NCI-H2171 treated with DMSO at 0.1 percent for 48 hours (cell line): ENCODE data around the gene TMEM161B.
"Not testable (repeated sequence)": the region's sequence is repeated elsewhere in the genome, so short reads cannot be mapped to it uniquely, and the experiment has no call there.

Source experiments
- DNase-seq: peaks from one replicate; lab custom pipeline; 2025; lab: John Stamatoyannopoulos, UW

The TMEM161B gene

GRCh38 chr5:88268385-88269184 is at the start of gene TMEM161B:
Gene TMEM161B (minus strand): TSS chr5:88268845. CDS start chr5:88268723, 122 bp downstream.
- DNase-seq, result peak; percentile 93

- no peak for DNase-seq
These were observed 35.7 kb upstream of the TMEM161B start for GRCh38 chr5:88304356-88304755.

- DNase-seq, result no peak
These were observed 29.8 kb upstream of the TMEM161B start for GRCh38 chr5:88298425-88298824.

GRCh38 chr5:88290801-88291200 is 22.2 kb upstream of the TMEM161B start:
- DNase-seq, result no peak

GRCh38 chr5:88288528-88289197 is 20.0 kb upstream of the TMEM161B start:
- DNase-seq, result no peak

GRCh38 chr5:88287846-88288527 is 19.3 kb upstream of the TMEM161B start:
- no peak for DNase-seq

- DNase-seq, result no peak
These were observed 18.7 kb upstream of the TMEM161B start for GRCh38 chr5:88287302-88287701.

GRCh38 chr5:88283690-88284089 is 15.0 kb upstream of the TMEM161B start:
- DNase-seq, result no peak

GRCh38 chr5:88281322-88281721 is 12.7 kb upstream of the TMEM161B start:
- DNase-seq, result no peak

GRCh38 chr5:88279584-88279983 is 10.9 kb upstream of the TMEM161B start:
- DNase-seq, result no peak

GRCh38 chr5:88276378-88276777 is 7.7 kb upstream of the TMEM161B start:
- DNase-seq, result no peak

GRCh38 chr5:88275581-88275980 is 6.9 kb upstream of the TMEM161B start:
- DNase-seq, result no peak

GRCh38 chr5:88269222-88269771 is 652 bp upstream of the TMEM161B start:
- DNase-seq, result peak; percentile 8

- DNase-seq, result not testable (repeated sequence)
These were observed 4.1 kb downstream of the TMEM161B start for GRCh38 chr5:88264565-88264964.

GRCh38 chr5:88263349-88263748 is 5.3 kb downstream of the TMEM161B start:
- DNase-seq, result no peak

- no peak for DNase-seq
These were observed 6.5 kb downstream of the TMEM161B start for GRCh38 chr5:88262116-88262515.

- no peak for DNase-seq
These were observed 10.0 kb downstream of the TMEM161B start for GRCh38 chr5:88258636-88259035.

GRCh38 chr5:88256872-88257271 is 11.8 kb downstream of the TMEM161B start:
- no peak for DNase-seq

- DNase-seq, result no peak
These were observed 12.6 kb downstream of the TMEM161B start for GRCh38 chr5:88256037-88256436.

- no peak for DNase-seq
These were observed 14.3 kb downstream of the TMEM161B start for GRCh38 chr5:88254320-88254719.

- DNase-seq, result no peak
These were observed 17.5 kb downstream of the TMEM161B start for GRCh38 chr5:88251048-88251711.

- no peak for DNase-seq
These were observed 18.6 kb downstream of the TMEM161B start for GRCh38 chr5:88250010-88250409.
